Heart left ventricle (tissue), 16 donors: ENCODE results near the gene RGS2. TPM values are rescaled to one million over a fixed set of nuclear protein-coding genes. Genes with fewer than 3 reads are reported as not detected.
A peak's percentile ranks its signal among the peaks of the same experiment; 100 is the strongest.

Experiments
- ATAC-seq, 4 donors: fragments of 200-7000 bp; cut with Tn5 transposase; one replicate each; pipeline ENCODE4 v1.9.1; 2020 to 2022; ENCODE audit warnings: moderate library complexity in 4 of 4, mild to moderate bottlenecking in 3 of 4, moderate number of reproducible peaks in 1 of 4
- DNase-seq, 5 donors: peaks; one replicate each; pipeline ENCODE4 v3.0.0-alpha.2; 2020
- H3K27ac ChIP-seq, 12 donors: fragments of 200-600 bp; sonication (generic) in 4 of 12; one replicate each; pipeline versions ENCODE4 v1.5.0 to v1.8.0; 2016 to 2022; ENCODE audit warnings: mild to moderate bottlenecking in 2 of 12
- H3K27me3 ChIP-seq, 9 donors: fragments of 200-600 bp; sonication (generic) in 2 of 9; one replicate each; pipeline versions ENCODE4 v1.5.1 to v1.8.0; 2016 to 2022; ENCODE audit warnings: mild to moderate bottlenecking in 3 of 9
- H3K36me3 ChIP-seq, 9 donors: fragments of 200-600 bp; sonication (generic) in 2 of 9; one replicate each; pipeline versions ENCODE4 v1.5.0 to v1.8.0; 2018 to 2022; ENCODE audit warnings: mild to moderate bottlenecking in 2 of 9
- H3K4me1 ChIP-seq, 12 donors: fragments of 200-600 bp; sonication (generic) in 4 of 12; one replicate each; pipeline versions ENCODE4 v1.5.0 to v1.8.0; 2016 to 2022; ENCODE audit warnings: mild to moderate bottlenecking in 3 of 12
- H3K4me3 ChIP-seq, 12 donors: fragments of 200-600 bp; sonication (generic) in 4 of 12; one replicate each; pipeline versions ENCODE4 v1.5.0 to v1.8.0; 2017 to 2022; ENCODE audit warnings: mild to moderate bottlenecking in 9 of 12, moderate library complexity in 4 of 12
- H3K9me3 ChIP-seq, 12 donors: fragments of 200-600 bp; sonication (generic) in 4 of 12; one replicate each; pipeline versions ENCODE4 v1.5.0 to v1.8.0; 2016 to 2022; ENCODE audit warnings: mild to moderate bottlenecking in 1 of 12
- POLR2A ChIP-seq, 2 donors: fragments of 450-650 bp; IDR thresholded peaks; one replicate each; pipeline ENCODE4 v1.6.1; 2017; ENCODE audit warnings: antibody characterized with exemption in 2 of 2, mild to moderate bottlenecking in 2 of 2, moderate library complexity in 2 of 2
- WGBS, 4 donors: extraction: QIAGEN DNeasy Blood & Tissue Kit in 2 of 4; methylation state at CpG; one replicate each; pipeline versions ENCODE4 v1.1.5 to v1.1.7; 2013 to 2018; 5-methylcytosine and 5-hydroxymethylcytosine counted together
- intact Hi-C, 10 donors: fragments of 100-400 bp; cut with DNase I; formaldehyde crosslinking; loops; one replicate each; pipeline versions ENCODE4 v1.11.1 to v1.14.2; 2022
- polyA plus RNA-seq, 2 donors: library from polyadenylated mRNA; stranded (reverse); fragments of 200-250 nt; gene quantifications; one replicate each; pipeline ENCODE4 v1.2.3, GENCODE V29; 2013
- total RNA-seq, 9 donors: library from RNA; depleted of rRNA in 2 of 9; stranded (reverse); fragments of >200 nt in 2 of 9; fragmentation: NEBNext Ultra II Directional in 3 of 9; extraction: Animal tissue kit (Norgen Biotek cat#: 25700) in 3 of 9; gene quantifications; one replicate each; pipeline versions ENCODE4 v1.1.0 to v1.2.4, GENCODE V29; 2016 to 2023
- TF ChIP-seq, protein P1 (sequence below), 12 donors: fragments of 200-600 bp; sonication (generic) in 4 of 12; IDR thresholded peaks; one replicate each; pipeline versions ENCODE4 v1.5.0 to v1.8.0; 2018 to 2022; ENCODE audit warnings: antibody characterized with exemption in 12 of 12, mild to moderate bottlenecking in 5 of 12
- donor health status: ischemic (EF 13 %, LVEDD 7.1; RV severe dilation, severe dysfunction).
- donor health status: healthy with polysubstance abuse.
- donor health status: DM: no; HTN: yes; CAD: no.
- donor health status: DM: no; HTN: no; CAD: no.
- donor health status: ischemic (EF 25% LVEDD 6.9; RV normal size, moderate dysfunction).
- donor health status: ischemic (EF 25% LVEDD 5.7; RV mildly dilated, moderate dysfunction).
- donor health status: healthy.
- donor health status: DM: yes; HTN: yes; CAD: no.
- donor health status: ischemic (EF 35%, LVEDD 5.7; RV mildly dilated, moderate dysfunction).
- donor health status: nonischemic (EF 11% LVEDD 7.7; RV severe dilation, severe dysfunction).
- donor health status: DM: yes; HTN: yes; CAD: no.
- donor health status: PGD.
- donor health status: ischemic (EF 29% LVEDD 5.4; RV normal size, mild dysfunction).
- donor health status: nonischemic (EF 23%, LVEDD 6.1; RV moderate dilation, normal function).

The RGS2 gene
- total and polyA plus RNA-seq, 11 donors, result 7.6 to 32.6 (median 12.7) TPM

DNA sequence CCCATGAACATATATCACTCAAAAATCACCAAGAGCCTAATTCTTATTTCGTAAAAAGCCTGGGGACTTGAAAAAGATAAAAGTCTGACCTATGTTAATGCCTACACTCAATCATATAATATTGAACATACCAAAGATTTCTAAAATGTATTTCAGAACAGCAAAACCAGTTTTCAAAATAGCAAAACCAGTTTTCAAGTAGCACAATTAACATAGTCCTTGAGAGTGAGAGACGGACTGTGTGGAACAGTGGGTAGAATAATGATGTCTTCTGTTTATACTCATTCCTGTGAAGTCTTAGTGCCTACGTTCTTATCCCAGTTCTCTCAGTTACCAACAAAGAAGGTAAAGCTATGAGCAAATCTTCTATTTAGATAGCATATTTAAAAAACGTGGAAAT is 22.3 kb upstream of the RGS2 start:
- no peak overlapping the region for H3K4me3 ChIP-seq
- intact Hi-C loops, result no loop called here
- TF ChIP-seq POLR2A (IDR thresholded peaks at IDR 0.05), result no peak
- TF ChIP-seq, protein P1, sequence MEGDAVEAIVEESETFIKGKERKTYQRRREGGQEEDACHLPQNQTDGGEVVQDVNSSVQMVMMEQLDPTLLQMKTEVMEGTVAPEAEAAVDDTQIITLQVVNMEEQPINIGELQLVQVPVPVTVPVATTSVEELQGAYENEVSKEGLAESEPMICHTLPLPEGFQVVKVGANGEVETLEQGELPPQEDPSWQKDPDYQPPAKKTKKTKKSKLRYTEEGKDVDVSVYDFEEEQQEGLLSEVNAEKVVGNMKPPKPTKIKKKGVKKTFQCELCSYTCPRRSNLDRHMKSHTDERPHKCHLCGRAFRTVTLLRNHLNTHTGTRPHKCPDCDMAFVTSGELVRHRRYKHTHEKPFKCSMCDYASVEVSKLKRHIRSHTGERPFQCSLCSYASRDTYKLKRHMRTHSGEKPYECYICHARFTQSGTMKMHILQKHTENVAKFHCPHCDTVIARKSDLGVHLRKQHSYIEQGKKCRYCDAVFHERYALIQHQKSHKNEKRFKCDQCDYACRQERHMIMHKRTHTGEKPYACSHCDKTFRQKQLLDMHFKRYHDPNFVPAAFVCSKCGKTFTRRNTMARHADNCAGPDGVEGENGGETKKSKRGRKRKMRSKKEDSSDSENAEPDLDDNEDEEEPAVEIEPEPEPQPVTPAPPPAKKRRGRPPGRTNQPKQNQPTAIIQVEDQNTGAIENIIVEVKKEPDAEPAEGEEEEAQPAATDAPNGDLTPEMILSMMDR (IDR thresholded peaks at IDR 0.05), result no peak
- H3K9me3 ChIP-seq, result no peaks in the 10 kb centered on the region
- no peaks in the 10 kb centered on the region for H3K36me3 ChIP-seq
- no peaks in the 10 kb centered on the region for H3K27me3 ChIP-seq
- WGBS, 4 donors, result 87 to 88% (median 88%) methylated on average over 4 of the region's 4 CpGs
- H3K27ac ChIP-seq, result no peak overlapping the region
- DNase-seq (no peak), ATAC-seq (no peak)
- H3K4me1 ChIP-seq, result peaks cover 0 to 26% (median 6%) of the 10 kb centered on the region in 12 donors

DNA sequence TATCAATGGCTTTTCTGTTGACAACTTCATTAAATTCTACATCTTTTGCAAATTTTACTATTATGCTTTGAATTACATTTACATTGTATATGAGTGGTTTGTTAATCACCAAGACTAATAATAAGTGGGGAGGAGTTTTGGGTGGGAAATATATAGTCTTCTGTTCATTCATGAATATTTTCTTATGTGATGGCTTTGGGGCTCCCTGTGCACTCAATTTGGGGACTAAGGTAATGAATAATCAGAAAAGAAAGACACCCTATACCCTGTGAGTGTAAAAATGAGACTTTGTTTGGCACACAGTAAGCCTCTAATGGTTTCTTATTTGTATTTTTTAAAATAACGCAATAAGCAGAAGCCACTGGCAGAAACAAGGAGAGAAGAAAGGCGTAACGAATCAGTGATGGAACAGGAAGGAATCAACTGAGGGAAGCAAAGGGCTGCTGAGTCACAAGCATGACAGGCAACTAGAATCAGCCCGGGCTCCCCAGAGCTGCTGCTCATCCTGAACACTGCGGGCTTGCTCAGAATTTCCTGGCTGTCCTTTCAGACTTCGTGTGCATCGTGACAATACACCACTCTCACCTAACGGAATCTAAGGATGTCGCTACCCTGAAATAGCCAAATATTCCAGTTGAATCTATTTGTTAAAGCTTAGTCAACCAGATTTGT is 20.8 kb upstream of the RGS2 start:
- intact Hi-C loops, result no loop called here
- Histone ChIP-seq H3K4me1 (peaks cover 0 to 26% (median 6%) of the 10 kb centered on the region in 12 donors), H3K36me3 (no peaks in the 10 kb centered on the region), H3K27ac (peak overlapping the region in 1 of 12 donors; percentile 41), H3K27me3 (no peaks in the 10 kb centered on the region), H3K4me3 (no peak overlapping the region), H3K9me3 (no peaks in the 10 kb centered on the region)
- ATAC-seq (peak in 3 of 4 donors; percentile 77 to 92 (median 81)), DNase-seq (peak in 4 of 5 donors; percentile 18 to 59 (median 26))
- 38 to 56% (median 46%) methylated on average over 9 of the region's 9 CpGs for WGBS, 4 donors
- no peak for TF ChIP-seq POLR2A (IDR thresholded peaks at IDR 0.05)
- TF ChIP-seq, protein P1 (IDR thresholded peaks at IDR 0.05), result no peak

DNA sequence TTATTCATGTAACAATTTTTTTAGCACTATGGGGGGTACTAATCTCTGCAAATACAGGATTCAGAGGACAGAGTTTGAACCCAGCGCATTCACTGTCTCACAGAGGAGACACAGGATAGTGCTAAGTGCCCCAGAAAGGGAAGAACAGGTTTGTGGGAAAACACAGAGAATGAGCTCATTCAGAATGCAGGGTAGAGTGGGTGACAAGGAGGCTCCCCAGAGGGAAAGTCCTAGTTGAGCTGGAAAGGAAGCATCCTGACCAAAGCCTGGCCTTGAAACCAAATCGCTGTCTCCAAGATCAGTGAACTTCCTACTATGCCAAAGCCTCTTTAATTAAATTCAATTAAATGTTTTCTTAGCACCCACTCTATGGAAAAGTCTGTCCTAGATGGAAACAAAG is 19.0 kb upstream of the RGS2 start:
- no peak overlapping the region for H3K4me3 ChIP-seq
- TF ChIP-seq, protein P1 (IDR thresholded peaks at IDR 0.05), result no peak
- TF ChIP-seq POLR2A (IDR thresholded peaks at IDR 0.05), result no peak
- DNase-seq (no peak), ATAC-seq (no peak)
- WGBS, 4 donors, result 76 to 94% (median 88%) methylated on average over 2 of the region's 2 CpGs
- H3K27me3 ChIP-seq, result no peaks in the 10 kb centered on the region
- intact Hi-C loops, result loop anchor here in 1 of 10 donors (10.0 kb wide), 1 partner anchor 155 kb away; the partner anchor contains the start of gene RGS13
- H3K27ac ChIP-seq, result no peak overlapping the region
- H3K9me3 ChIP-seq, result no peaks in the 10 kb centered on the region
- H3K36me3 ChIP-seq, result no peaks in the 10 kb centered on the region
- peaks cover 0 to 21% (median 6%) of the 10 kb centered on the region in 12 donors for H3K4me1 ChIP-seq

DNA sequence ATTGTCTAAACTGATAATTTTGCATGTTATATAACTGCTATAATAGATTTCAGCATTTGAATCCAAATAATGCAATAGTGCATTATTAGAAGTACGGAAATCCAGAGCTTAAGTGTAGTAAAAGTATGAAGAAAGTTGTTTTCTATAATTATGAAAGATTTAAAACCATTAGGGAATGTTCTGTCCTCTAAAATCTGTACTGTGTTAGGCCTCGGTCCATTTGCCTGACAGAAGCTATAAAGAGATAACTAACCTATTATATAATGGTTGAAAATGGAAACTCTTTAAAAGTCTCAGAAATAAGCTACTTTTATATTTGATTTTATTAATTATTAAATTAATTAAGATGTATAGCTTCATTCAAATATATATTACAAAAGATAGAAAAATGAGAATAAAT is 16.2 kb upstream of the RGS2 start:
- Histone ChIP-seq H3K36me3 (no peaks in the 10 kb centered on the region), H3K4me3 (no peak overlapping the region), H3K9me3 (no peaks in the 10 kb centered on the region), H3K27ac (no peak overlapping the region), H3K4me1 (peaks cover 0 to 8% (median 0%) of the 10 kb centered on the region in 12 donors), H3K27me3 (no peaks in the 10 kb centered on the region)
- TF ChIP-seq POLR2A (IDR thresholded peaks at IDR 0.05), result no peak
- TF ChIP-seq, protein P1 (IDR thresholded peaks at IDR 0.05), result no peak
- intact Hi-C loops, result loop anchor here in 1 of 10 donors (10.0 kb wide), 1 partner anchor 158 kb away; the partner anchor contains the start of gene RGS13
- no peak for ATAC-seq
- DNase-seq, result no peak
- 59 to 64% (median 63%) methylated on average over 2 of the region's 2 CpGs for WGBS, 4 donors
